GM21447 (cell line): Measurements from ENCODE around the gene TAS1R1.
"Not testable (repeated sequence)": the region's sequence is repeated elsewhere in the genome, so short reads cannot be mapped to it uniquely, and the experiment has no call there.

Experiments used
- ATAC-seq: cut with Tn5 transposase; IDR thresholded peaks from one replicate; pipeline ENCODE4 v1.9.1; 2021; ENCODE audit not compliant: unreplicated experiment

Gene TAS1R1

GRCh38 chr1:6588128-6588892 lies 33.2 kb downstream of the TAS1R1 start:
- no peak for ATAC-seq

GRCh38 chr1:6588893-6589520 lies 33.9 kb downstream of the TAS1R1 start:
- ATAC-seq: no peak

- no peak for ATAC-seq
Measured at GRCh38 chr1:6590046-6590445, 34.9 kb downstream of the TAS1R1 start.

GRCh38 chr1:6591222-6591621 lies 36.1 kb downstream of the TAS1R1 start:
- ATAC-seq: no peak

- no peak for ATAC-seq
Measured at GRCh38 chr1:6591644-6592043, 36.5 kb downstream of the TAS1R1 start.

- no peak for ATAC-seq
Measured at GRCh38 chr1:6592441-6592840, 37.3 kb downstream of the TAS1R1 start.

- no peak for ATAC-seq
Measured at GRCh38 chr1:6592865-6593593, 37.9 kb downstream of the TAS1R1 start.

- no peak for ATAC-seq
Measured at GRCh38 chr1:6593810-6594209, 38.7 kb downstream of the TAS1R1 start.

GRCh38 chr1:6594977-6595740 lies 40.1 kb downstream of the TAS1R1 start:
- ATAC-seq: no peak

- ATAC-seq: no peak
Measured at GRCh38 chr1:6596351-6596750, 41.2 kb downstream of the TAS1R1 start.

- ATAC-seq: no peak
Measured at GRCh38 chr1:6596886-6597776, 42.0 kb downstream of the TAS1R1 start.

- no peak for ATAC-seq
Measured at GRCh38 chr1:6597777-6598131, 42.6 kb downstream of the TAS1R1 start.

GRCh38 chr1:6599141-6599975 lies 44.3 kb downstream of the TAS1R1 start:
- no peak for ATAC-seq

GRCh38 chr1:6599991-6600390 lies 44.9 kb downstream of the TAS1R1 start:
- not testable (repeated sequence) for ATAC-seq

- no peak for ATAC-seq
Measured at GRCh38 chr1:6600410-6601048, 45.4 kb downstream of the TAS1R1 start.

- peak; percentile 43 for ATAC-seq
Measured at GRCh38 chr1:6601049-6601922, 46.2 kb downstream of the TAS1R1 start.

GRCh38 chr1:6601923-6602668 lies 47.0 kb downstream of the TAS1R1 start:
- ATAC-seq: peak; percentile 24
